ENCODE data around the gene FNDC3B.

Gene FNDC3B

DNA sequence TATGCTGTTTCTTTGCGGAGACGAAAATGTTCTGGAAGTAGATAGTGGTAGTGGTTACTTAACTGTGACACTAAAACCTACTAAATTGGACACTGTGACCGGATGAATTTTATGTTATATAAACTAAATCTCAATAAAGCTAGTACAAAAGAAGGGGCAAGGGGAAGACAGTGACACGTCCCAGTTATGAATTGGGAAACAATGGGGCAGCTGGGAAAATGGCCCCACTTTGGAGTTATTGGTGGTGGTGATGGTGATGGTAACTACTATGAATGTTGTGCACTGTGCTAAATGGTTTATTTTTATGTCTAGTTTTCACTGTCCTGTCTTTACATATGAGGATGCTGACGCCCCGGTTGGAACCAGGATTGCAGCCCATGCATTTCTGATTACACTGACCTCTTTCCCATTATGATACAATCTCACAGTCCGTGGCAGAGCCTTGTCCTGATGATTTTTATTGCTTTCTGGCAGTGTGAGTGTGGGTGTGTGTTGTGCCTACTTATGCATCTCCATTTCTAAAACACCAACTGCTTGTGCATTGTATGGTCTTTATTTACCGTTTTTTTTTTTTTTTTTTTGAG lies 192.0 kb downstream of the FNDC3B start:
- Histone ChIP-seq H3F3A (ENCODE audit: insufficient read depth, low read length) (no peaks in the 10 kb centered on the region), H3K4me3 (ENCODE audit: low read length) (no peak overlapping the region), H3K9me2 (replicated peaks; ENCODE audit: insufficient read depth, low read length) (no peaks in the 10 kb centered on the region), H3K4me1 (ENCODE audit: low read length) (no peaks in the 10 kb centered on the region), H4K20me1 (ENCODE audit: insufficient read depth, low read length) (0 out of 2 replicates have a peak, but pooled peaks cover 5% of the 10 kb centered on the region), H3K79me2 (ENCODE audit: low read length) (peaks cover 96% of the 10 kb centered on the region), H3K27ac (ENCODE audit: low read length) (no peak overlapping the region), H3K4me2 (ENCODE audit: low read depth, low read length) (no peak overlapping the region), H3K9ac (ENCODE audit: low read length) (no peak overlapping the region), H2AFZ (ENCODE audit: low read length) (no peak overlapping the region), H3K9me3 (replicated peaks; ENCODE audit: insufficient read depth, low read length) (no peaks in the 10 kb centered on the region), H3K27me3 (replicated peaks; ENCODE audit: insufficient read depth, low read length) (no peaks in the 10 kb centered on the region), H3K36me3 (replicated peaks; ENCODE audit: insufficient read depth, low read length) (peaks cover 14% of the 10 kb centered on the region)
- DNase-seq, result no peak
- TF ChIP-seq, protein P1, sequence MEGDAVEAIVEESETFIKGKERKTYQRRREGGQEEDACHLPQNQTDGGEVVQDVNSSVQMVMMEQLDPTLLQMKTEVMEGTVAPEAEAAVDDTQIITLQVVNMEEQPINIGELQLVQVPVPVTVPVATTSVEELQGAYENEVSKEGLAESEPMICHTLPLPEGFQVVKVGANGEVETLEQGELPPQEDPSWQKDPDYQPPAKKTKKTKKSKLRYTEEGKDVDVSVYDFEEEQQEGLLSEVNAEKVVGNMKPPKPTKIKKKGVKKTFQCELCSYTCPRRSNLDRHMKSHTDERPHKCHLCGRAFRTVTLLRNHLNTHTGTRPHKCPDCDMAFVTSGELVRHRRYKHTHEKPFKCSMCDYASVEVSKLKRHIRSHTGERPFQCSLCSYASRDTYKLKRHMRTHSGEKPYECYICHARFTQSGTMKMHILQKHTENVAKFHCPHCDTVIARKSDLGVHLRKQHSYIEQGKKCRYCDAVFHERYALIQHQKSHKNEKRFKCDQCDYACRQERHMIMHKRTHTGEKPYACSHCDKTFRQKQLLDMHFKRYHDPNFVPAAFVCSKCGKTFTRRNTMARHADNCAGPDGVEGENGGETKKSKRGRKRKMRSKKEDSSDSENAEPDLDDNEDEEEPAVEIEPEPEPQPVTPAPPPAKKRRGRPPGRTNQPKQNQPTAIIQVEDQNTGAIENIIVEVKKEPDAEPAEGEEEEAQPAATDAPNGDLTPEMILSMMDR (IDR thresholded peaks at IDR 0.05; ENCODE audit: low read length), result no peak
- TF ChIP-seq EZH2phosphoT487 (IDR thresholded peaks at IDR 0.05; ENCODE audit: low read length) (no peak), EZH2 (optimal IDR thresholded peaks at IDR 0.05; ENCODE audit: low read depth, low read length) (no peak)

DNA sequence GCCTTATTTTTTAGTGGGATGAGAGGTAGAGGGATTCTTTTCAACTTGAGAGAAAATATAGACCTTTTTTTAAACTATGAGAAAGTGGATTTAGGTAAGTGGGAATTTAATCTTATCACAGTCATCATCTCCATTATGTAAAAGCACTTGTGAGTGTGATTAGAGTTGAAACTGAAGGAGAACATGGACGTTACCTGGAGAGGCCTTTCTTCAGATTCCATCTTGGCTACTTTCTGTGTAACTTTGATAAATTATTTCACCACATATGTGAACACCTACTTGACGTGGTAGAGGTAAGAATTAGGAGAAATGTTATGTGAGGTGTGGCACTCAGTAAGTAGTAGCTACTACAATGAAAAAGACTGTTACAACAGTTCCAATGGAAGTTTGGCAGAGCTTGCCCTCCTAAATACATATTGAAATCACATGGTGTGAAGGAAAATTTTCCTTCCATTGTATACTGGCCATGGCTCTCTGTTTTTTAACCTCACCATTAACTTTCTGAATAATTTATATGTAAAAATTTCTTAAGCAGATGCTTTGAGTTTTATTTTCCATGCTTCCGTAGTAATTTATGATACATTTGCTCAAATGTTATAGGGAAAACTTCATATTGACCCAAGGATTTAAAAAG lies 193.3 kb downstream of the FNDC3B start:
- Histone ChIP-seq H3K9me3 (replicated peaks; ENCODE audit: insufficient read depth, low read length) (no peaks in the 10 kb centered on the region), H3F3A (ENCODE audit: insufficient read depth, low read length) (no peaks in the 10 kb centered on the region), H3K36me3 (replicated peaks; ENCODE audit: insufficient read depth, low read length) (peaks cover 6% of the 10 kb centered on the region), H3K4me3 (ENCODE audit: low read length) (no peak overlapping the region), H2AFZ (ENCODE audit: low read length) (no peak overlapping the region), H3K27ac (ENCODE audit: low read length) (no peak overlapping the region), H3K9ac (ENCODE audit: low read length) (no peak overlapping the region), H3K9me2 (replicated peaks; ENCODE audit: insufficient read depth, low read length) (no peaks in the 10 kb centered on the region), H3K27me3 (replicated peaks; ENCODE audit: insufficient read depth, low read length) (no peaks in the 10 kb centered on the region), H4K20me1 (ENCODE audit: insufficient read depth, low read length) (0 out of 2 replicates have a peak, but pooled peaks cover 5% of the 10 kb centered on the region), H3K4me2 (ENCODE audit: low read depth, low read length) (no peak overlapping the region), H3K79me2 (ENCODE audit: low read length) (peaks cover 94% of the 10 kb centered on the region), H3K4me1 (ENCODE audit: low read length) (no peaks in the 10 kb centered on the region)
- no peak for TF ChIP-seq EZH2 (optimal IDR thresholded peaks at IDR 0.05; ENCODE audit: low read depth, low read length)
- TF ChIP-seq, protein P1 (IDR thresholded peaks at IDR 0.05; ENCODE audit: low read length), result no peak
- no peak for TF ChIP-seq EZH2phosphoT487 (IDR thresholded peaks at IDR 0.05; ENCODE audit: low read length)
- no peak for DNase-seq

DNA sequence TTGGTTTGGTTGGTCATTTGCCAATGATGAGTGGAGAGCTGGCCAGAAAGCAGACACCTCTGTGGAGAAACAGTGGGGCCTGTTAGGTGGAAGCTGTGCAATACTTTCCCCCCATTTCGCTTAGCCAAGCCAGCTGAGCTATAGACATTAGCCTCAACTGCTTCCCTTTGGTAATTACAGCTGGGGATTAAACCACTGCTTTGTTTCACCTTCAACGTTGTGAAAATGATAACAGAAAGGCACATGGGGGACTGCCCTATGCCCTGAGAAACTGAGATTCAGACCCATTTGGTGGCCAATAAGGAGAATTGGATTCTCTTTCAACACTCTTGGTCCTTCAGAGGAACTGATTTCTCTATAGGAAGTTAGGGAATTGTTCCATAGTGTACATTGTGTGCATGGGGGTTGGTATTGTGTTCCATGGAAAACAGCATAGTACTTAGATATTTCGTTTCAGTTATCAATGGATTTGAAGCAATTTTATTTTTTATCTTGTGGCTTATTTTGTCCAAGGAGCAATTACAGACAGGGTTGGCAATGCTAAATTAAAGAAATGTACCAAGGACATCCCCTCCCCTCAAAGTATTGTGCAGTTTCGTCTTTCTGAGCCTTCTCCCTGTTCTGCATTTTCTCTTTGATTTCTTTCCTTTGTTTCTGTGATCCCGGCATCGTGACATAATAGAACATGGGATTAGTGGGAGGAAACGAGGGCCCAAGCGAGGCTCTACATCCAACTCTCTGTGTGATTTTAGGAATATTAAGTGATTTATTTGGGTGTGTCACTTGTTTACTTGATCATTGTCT lies 194.3 kb downstream of the FNDC3B start:
- TF ChIP-seq EZH2phosphoT487 (IDR thresholded peaks at IDR 0.05; ENCODE audit: low read length) (no peak), EZH2 (optimal IDR thresholded peaks at IDR 0.05; ENCODE audit: low read depth, low read length) (no peak)
- TF ChIP-seq, protein P1 (IDR thresholded peaks at IDR 0.05; ENCODE audit: low read length), result no peak
- no peak overlapping the region for H3K4me2 ChIP-seq (ENCODE audit: low read depth, low read length)
- no peak for DNase-seq
- H3K9ac ChIP-seq (ENCODE audit: low read length), result no peak overlapping the region
- no peaks in the 10 kb centered on the region for H3F3A ChIP-seq (ENCODE audit: insufficient read depth, low read length)
- no peaks in the 10 kb centered on the region for H3K27me3 ChIP-seq (replicated peaks; ENCODE audit: insufficient read depth, low read length)
- 0 out of 2 replicates have a peak, but pooled peaks cover 5% of the 10 kb centered on the region for H4K20me1 ChIP-seq (ENCODE audit: insufficient read depth, low read length)
- H3K4me1 ChIP-seq (ENCODE audit: low read length), result no peaks in the 10 kb centered on the region
- no peaks in the 10 kb centered on the region; the same call in 1 of the 2 replicates for H3K36me3 ChIP-seq (replicated peaks; ENCODE audit: insufficient read depth, low read length)
- H3K27ac ChIP-seq (ENCODE audit: low read length), result no peak overlapping the region
- no peak overlapping the region for H3K4me3 ChIP-seq (ENCODE audit: low read length)
- peaks cover 93% of the 10 kb centered on the region for H3K79me2 ChIP-seq (ENCODE audit: low read length)
- H3K9me3 ChIP-seq (replicated peaks; ENCODE audit: insufficient read depth, low read length), result no peaks in the 10 kb centered on the region
- no peaks in the 10 kb centered on the region for H3K9me2 ChIP-seq (replicated peaks; ENCODE audit: insufficient read depth, low read length)
- no peak overlapping the region for H2AFZ ChIP-seq (ENCODE audit: low read length)
